Ishikawa (cell line): Measurements from ENCODE around the gene PAK6.

Source experiments
- CREB1 ChIP-seq: IDR thresholded peaks from 2 replicates; pipeline ENCODE4 v1.6.1; 2012; ENCODE audit warnings: low read depth
- EGR1 ChIP-seq: IDR thresholded peaks from 2 replicates; pipeline ENCODE4 v1.6.1; 2012
- TAF1 ChIP-seq: IDR thresholded peaks from 2 replicates; pipeline ENCODE4 v1.6.1; 2012; ENCODE audit warnings: low read depth, mild to moderate bottlenecking
- TF ChIP-seq, protein P1 (sequence below): IDR thresholded peaks from 2 replicates; pipeline ENCODE4 v1.6.1; 2012; ENCODE audit warnings: low read depth, mild to moderate bottlenecking

DNA sequence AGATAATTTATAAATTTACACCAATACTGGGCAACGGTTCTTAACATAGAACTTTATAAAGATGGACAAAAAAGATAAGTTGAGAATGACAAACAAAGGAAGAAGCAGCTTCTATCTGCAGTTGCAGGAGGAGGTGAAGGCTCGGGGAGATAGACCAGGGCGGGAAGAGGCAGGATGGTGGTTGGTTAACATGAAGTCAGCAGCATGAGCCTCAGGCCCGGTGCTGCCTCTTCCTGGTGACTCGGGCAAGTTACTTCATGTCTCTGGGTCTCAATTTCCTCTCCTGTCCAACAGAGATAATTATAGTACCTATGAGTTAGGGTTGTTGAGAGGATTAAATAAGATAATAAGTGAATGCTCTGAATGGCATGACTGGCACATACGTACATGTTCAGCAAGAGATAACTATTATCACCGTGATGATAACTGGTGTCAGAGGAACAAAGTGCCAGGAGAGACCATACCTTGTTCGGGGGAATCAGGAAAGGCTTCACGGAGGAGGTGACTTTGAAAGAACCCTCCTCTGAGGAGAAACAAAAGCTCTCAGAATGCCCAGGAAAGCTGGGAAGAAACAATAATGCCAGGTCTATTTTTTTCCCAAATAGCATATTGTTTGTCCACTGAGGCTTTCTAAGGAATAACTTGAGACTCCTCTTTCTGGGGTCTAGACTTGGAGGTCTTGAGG lies 4.4 kb downstream of the PAK6 start:
- no peak for TF ChIP-seq EGR1
- TF ChIP-seq, protein P1, sequence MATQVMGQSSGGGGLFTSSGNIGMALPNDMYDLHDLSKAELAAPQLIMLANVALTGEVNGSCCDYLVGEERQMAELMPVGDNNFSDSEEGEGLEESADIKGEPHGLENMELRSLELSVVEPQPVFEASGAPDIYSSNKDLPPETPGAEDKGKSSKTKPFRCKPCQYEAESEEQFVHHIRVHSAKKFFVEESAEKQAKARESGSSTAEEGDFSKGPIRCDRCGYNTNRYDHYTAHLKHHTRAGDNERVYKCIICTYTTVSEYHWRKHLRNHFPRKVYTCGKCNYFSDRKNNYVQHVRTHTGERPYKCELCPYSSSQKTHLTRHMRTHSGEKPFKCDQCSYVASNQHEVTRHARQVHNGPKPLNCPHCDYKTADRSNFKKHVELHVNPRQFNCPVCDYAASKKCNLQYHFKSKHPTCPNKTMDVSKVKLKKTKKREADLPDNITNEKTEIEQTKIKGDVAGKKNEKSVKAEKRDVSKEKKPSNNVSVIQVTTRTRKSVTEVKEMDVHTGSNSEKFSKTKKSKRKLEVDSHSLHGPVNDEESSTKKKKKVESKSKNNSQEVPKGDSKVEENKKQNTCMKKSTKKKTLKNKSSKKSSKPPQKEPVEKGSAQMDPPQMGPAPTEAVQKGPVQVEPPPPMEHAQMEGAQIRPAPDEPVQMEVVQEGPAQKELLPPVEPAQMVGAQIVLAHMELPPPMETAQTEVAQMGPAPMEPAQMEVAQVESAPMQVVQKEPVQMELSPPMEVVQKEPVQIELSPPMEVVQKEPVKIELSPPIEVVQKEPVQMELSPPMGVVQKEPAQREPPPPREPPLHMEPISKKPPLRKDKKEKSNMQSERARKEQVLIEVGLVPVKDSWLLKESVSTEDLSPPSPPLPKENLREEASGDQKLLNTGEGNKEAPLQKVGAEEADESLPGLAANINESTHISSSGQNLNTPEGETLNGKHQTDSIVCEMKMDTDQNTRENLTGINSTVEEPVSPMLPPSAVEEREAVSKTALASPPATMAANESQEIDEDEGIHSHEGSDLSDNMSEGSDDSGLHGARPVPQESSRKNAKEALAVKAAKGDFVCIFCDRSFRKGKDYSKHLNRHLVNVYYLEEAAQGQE, result no peak
- no peak for TF ChIP-seq CREB1
- no peak for TF ChIP-seq TAF1
